Ectodermal cell (in vitro differentiated cells): Measurements from ENCODE around the gene NLRC5.

Experiments used
- H3K27ac ChIP-seq: 2 replicates; pipeline ENCODE4 v1.7.0; 2013; ENCODE audit warnings: mild to moderate bottlenecking, low read depth, low read length; ENCODE audit not compliant: insufficient read depth, poor library complexity, severe bottlenecking
- H3K27me3 ChIP-seq: 2 replicates; pipeline ENCODE4 v1.7.0; 2013; ENCODE audit warnings: mild to moderate bottlenecking, low read length; ENCODE audit not compliant: insufficient read depth, control insufficient read depth, poor library complexity, severe bottlenecking
- H3K36me3 ChIP-seq: one replicate; pipeline ENCODE4 v1.7.0; 2013; ENCODE audit warnings: low read length; ENCODE audit not compliant: control insufficient read depth, insufficient read depth
- H3K4me1 ChIP-seq: one replicate; pipeline ENCODE4 v1.7.0; 2013; ENCODE audit warnings: low read length; ENCODE audit not compliant: control insufficient read depth, insufficient read depth
- H3K4me3 ChIP-seq: 2 replicates; pipeline ENCODE4 v1.7.0; 2013; ENCODE audit warnings: low read depth, low read length, control low read depth; ENCODE audit not compliant: insufficient read depth
- H3K9me3 ChIP-seq: 2 replicates; pipeline ENCODE4 v1.7.0; 2013; ENCODE audit warnings: mild to moderate bottlenecking, low read length, moderate library complexity; ENCODE audit not compliant: control insufficient read depth
- WGBS, 2 experiments: methylation state at CpG; one replicate each; pipeline ENCODE4 v1.1.7; 2013; ENCODE audit warnings: missing lambda C conversion rate in 2 of 2; 5-methylcytosine and 5-hydroxymethylcytosine counted together

Gene NLRC5

DNA sequence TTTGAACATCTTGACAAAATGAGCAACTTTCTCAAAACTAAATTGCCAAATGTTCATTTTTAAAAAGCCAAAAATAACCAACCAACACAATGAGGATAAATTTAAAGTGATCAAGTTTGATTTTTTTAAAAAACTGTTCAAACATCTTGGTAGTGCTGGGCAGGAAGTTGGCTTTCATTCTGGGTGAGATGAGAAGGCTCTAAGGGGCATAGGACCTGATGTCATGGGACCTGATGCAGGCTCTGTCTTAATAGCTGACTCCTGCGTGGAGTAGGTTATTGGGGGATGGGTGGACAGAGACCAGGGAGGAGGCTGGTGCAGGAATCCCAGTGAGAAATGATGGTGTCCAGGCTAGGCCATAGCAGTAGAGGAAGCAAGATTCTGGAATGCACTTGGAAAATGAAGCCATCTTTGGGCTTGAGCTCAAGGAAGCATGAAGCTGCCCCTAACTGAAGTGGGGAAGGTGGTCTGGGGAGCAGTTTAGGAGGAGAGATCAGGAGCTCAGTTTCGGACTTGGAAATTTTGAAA, 20.4 kb downstream of the NLRC5 start:
- 90 to 91% methylated on average over 2 of the region's 2 CpGs for WGBS, 2 experiments
- no peak overlapping the region for H3K4me3 ChIP-seq

DNA sequence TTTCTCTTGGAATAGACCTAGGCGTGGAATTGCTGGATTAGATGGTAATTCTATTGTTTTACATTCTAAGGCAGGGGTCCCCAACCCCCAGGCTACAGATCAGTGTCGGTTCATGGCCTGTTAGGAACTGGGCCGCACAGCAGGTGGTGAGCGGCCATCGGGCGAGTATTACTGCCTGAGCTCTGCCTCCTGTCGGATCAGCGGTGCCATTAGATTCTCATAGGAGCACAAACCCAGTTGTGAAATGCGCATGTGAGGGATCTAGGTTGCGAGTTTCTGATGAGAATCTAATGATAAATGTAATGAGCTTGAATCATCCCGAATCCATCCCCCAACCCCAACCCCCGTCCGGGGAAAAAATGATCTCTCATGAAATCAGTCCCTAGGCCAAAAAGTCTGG, 23.0 kb downstream of the NLRC5 start:
- Histone ChIP-seq H3K4me3 (no peak overlapping the region), H3K27ac (no peak overlapping the region), H3K27me3 (no peaks in the 10 kb centered on the region), H3K9me3 (no peaks in the 10 kb centered on the region), H3K36me3 (no peaks in the 10 kb centered on the region), H3K4me1 (no peaks in the 10 kb centered on the region)
- WGBS, 2 experiments: 64 to 68% methylated on average over 13 of the region's 13 CpGs

More for the DNA sequence above, 20.4 kb downstream of the NLRC5 start:
- Histone ChIP-seq H3K27me3 (no peaks in the 10 kb centered on the region), H3K27ac (no peak overlapping the region), H3K4me1 (no peaks in the 10 kb centered on the region), H3K36me3 (no peaks in the 10 kb centered on the region), H3K9me3 (no peaks in the 10 kb centered on the region)

GRCh38 chr16:57013229-57013628, 23.9 kb downstream of the NLRC5 start:
- no peaks in the 10 kb centered on the region for H3K27me3 ChIP-seq
- no peaks in the 10 kb centered on the region for H3K36me3 ChIP-seq
- WGBS, 2 experiments: 83 to 95% methylated on average over 1 to 2 of the region's 2 CpGs
- H3K4me1 ChIP-seq: no peaks in the 10 kb centered on the region
- no peak overlapping the region for H3K27ac ChIP-seq
- H3K9me3 ChIP-seq: no peaks in the 10 kb centered on the region
- H3K4me3 ChIP-seq: no peak overlapping the region

- Histone ChIP-seq H3K4me1 (no peaks in the 10 kb centered on the region), H3K36me3 (no peaks in the 10 kb centered on the region), H3K27me3 (no peaks in the 10 kb centered on the region), H3K4me3 (no peak overlapping the region), H3K9me3 (no peaks in the 10 kb centered on the region), H3K27ac (no peak overlapping the region)
- 85 to 94% methylated on average over 2 of the region's 2 CpGs for WGBS, 2 experiments
Observed at GRCh38 chr16:57013902-57014301, 24.5 kb downstream of the NLRC5 start.

DNA sequence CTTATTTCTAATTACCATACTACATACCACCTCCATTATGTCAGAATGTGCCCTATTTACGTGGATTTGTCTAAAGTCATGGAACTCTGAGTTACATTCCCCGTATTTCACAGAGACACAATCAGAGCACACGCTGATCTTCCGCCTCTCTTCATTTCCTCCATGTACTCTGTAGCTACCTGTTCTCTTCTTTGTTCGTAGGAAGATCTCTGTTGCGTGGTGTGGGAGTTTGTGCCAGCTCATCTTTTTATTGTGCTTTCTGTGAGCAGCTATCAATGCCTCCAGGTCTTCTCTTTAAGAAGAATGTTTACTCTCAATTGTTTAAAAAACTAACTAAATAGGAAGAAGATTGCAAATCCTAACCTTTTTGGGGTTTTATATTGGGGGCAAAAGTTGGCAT, 26.9 kb downstream of the NLRC5 start:
- H3K36me3 ChIP-seq: no peaks in the 10 kb centered on the region
- no peaks in the 10 kb centered on the region for H3K27me3 ChIP-seq
- no peak overlapping the region for H3K4me3 ChIP-seq
- no peak overlapping the region for H3K27ac ChIP-seq
- H3K9me3 ChIP-seq: no peaks in the 10 kb centered on the region
- no peaks in the 10 kb centered on the region for H3K4me1 ChIP-seq
- 95% methylated on average over 6 of the region's 6 CpGs for WGBS, 2 experiments

DNA sequence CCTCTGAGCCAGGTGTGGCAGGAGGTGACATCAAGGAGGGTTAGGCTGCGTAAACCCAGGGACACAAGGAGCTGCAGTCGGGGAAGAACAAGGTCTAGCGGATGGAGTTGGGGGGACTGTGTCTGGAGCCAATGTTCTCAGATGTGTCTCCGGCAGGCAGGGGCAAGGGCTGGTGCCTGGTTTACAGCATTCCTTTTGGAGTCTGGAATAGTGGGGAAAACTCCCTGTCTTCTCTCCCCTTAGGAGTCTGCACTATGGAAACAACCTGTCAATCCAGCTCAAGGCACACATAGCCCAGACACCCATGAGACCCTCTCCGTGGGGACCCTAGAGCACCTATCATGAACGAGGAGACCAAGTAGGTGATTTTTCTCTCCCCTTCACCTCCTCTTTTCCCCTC, 27.5 kb downstream of the NLRC5 start:
- WGBS, 2 experiments: 82 to 86% methylated on average over 6 of the region's 6 CpGs
- no peak overlapping the region for H3K27ac ChIP-seq
- H3K4me1 ChIP-seq: no peaks in the 10 kb centered on the region
- H3K27me3 ChIP-seq: no peaks in the 10 kb centered on the region
- H3K36me3 ChIP-seq: no peaks in the 10 kb centered on the region
- no peaks in the 10 kb centered on the region for H3K9me3 ChIP-seq
- no peak overlapping the region for H3K4me3 ChIP-seq

DNA sequence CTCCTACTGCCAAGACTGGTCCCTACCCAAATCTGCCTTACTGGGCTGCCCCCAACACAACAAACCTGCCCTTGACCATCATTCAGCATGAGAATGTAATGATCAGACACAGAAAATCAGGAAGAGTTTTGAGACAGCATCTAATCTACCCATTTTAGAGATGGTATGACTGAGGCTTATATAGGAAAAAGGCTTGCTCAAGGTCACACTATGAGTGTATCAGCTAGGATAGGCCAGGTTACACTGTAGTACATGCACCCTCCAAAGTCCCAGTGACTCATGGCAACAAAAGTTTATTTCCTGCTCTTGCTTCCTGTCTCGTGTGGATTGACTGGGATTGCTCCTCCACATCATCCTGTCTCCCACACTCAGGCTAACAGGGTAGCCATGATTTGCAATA, 27.9 kb downstream of the NLRC5 start:
- H3K27me3 ChIP-seq: no peaks in the 10 kb centered on the region
- H3K27ac ChIP-seq: no peak overlapping the region
- no peaks in the 10 kb centered on the region for H3K36me3 ChIP-seq
- H3K9me3 ChIP-seq: no peaks in the 10 kb centered on the region
- 88 to 98% methylated on average over 1 of the region's 1 CpG for WGBS, 2 experiments
- no peaks in the 10 kb centered on the region for H3K4me1 ChIP-seq
- H3K4me3 ChIP-seq: no peak overlapping the region

DNA sequence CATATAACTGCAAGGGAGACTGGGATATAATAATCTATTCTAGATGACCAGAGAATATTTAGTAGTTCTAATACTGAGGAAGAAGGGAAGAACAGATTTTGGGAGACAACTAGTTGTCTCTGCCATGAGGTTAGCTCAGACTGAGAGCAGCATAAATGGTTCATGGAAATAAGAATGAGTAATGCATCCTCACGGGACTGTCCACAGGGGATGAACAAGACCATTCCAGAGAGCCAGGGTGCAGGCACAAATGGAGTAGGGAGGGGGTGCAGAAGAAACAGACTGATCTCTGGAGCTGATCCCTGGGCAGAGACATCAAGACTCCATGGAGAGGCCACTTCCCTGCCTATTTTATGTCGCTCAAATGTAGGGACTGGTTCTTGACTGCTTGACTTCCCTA, 30.4 kb downstream of the NLRC5 start:
- Histone ChIP-seq H3K4me1 (no peaks in the 10 kb centered on the region), H3K27ac (no peak overlapping the region), H3K36me3 (no peaks in the 10 kb centered on the region), H3K9me3 (no peaks in the 10 kb centered on the region), H3K4me3 (no peak overlapping the region), H3K27me3 (no peaks in the 10 kb centered on the region)
- WGBS, 2 experiments: 87 to 92% methylated on average over 2 of the region's 2 CpGs

GRCh38 chr16:57020651-57021050, 31.3 kb downstream of the NLRC5 start:
- Histone ChIP-seq H3K36me3 (no peaks in the 10 kb centered on the region), H3K4me3 (no peak overlapping the region), H3K27ac (no peak overlapping the region), H3K9me3 (no peaks in the 10 kb centered on the region), H3K4me1 (no peaks in the 10 kb centered on the region), H3K27me3 (no peaks in the 10 kb centered on the region)
- WGBS, 2 experiments: 92 to 95% methylated on average over 8 of the region's 8 CpGs

DNA sequence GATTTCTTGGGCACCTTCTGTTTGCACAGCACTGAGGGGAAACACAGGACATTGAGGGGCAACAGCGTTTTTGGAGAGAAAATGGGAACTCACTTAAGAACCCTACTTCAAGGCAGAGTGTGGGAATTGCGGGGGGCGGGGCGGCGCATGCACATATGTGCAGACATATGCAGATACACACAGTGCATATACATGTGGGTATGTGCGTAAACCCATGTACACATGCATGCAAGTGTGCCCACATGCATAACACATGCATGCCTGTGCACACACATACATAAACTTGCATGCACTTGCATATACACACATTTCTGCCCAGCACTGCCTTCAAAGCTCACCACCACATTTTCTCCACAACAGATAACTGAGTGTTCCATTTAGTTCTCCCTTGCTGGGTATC, 32.4 kb downstream of the NLRC5 start:
- no peaks in the 10 kb centered on the region for H3K36me3 ChIP-seq
- WGBS, 2 experiments: 94 to 95% methylated on average over 6 of the region's 6 CpGs
- H3K4me3 ChIP-seq: no peak overlapping the region

GRCh38 chr16:57022445-57022844, 33.1 kb downstream of the NLRC5 start:
- H3K4me3 ChIP-seq: no peak overlapping the region
- no peaks in the 10 kb centered on the region for H3K9me3 ChIP-seq
- H3K36me3 ChIP-seq: no peaks in the 10 kb centered on the region
- 87 to 89% methylated on average over 7 of the region's 7 CpGs for WGBS, 2 experiments
- H3K27me3 ChIP-seq: no peaks in the 10 kb centered on the region
- no peaks in the 10 kb centered on the region for H3K4me1 ChIP-seq
- H3K27ac ChIP-seq: no peak overlapping the region

More for the DNA sequence above, 32.4 kb downstream of the NLRC5 start:
- Histone ChIP-seq H3K27me3 (no peaks in the 10 kb centered on the region), H3K4me1 (no peaks in the 10 kb centered on the region), H3K27ac (no peak overlapping the region), H3K9me3 (no peaks in the 10 kb centered on the region)
